ENCODE results near the gene ELAVL4. TPM values are rescaled to one million over a fixed set of nuclear protein-coding genes. Genes with fewer than 3 reads are reported as not detected.

Gene ELAVL4
- total RNA-seq, 4 donors from 2014 or later = 0.18 TPM; not detected in 3

DNA sequence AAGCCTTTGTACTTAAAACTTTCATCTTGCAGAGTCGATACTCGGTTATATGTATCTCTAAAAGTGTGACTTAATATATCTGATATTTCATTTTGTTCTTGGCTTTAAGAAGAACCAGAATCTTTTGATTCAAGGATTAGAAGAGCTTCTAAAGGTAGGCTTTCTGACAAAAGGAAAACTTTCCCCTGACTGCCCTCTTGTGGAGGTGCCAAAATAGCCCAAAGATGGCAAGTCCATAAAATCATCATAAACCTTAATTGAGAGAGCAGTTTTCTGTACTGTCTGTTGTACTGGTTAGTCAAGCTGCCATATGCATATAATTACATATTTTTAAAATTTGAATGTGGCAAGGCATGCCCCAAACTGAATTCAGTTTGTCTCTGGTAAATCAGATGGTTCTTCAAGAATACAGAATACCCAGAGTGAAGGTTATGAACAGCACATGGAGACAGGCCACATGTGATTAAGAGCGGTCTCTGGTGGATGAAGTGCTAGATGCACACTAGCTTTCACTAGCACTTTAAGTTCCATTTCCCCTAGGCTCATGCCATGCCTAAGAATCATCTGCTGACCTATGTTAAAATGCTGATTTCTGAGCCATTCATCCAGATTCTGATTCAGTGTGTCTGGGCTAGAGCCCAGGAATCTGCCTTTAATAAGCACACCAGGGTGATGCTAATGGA lies 27.7 kb upstream of the ELAVL4 start:
- TF ChIP-seq EP300 (IDR thresholded peaks at IDR 0.05) = no peak
- no peak for TF ChIP-seq POLR2AphosphoS5 (IDR thresholded peaks at IDR 0.05)
- TF ChIP-seq POLR2A (IDR thresholded peaks at IDR 0.05) = no peak
- TF ChIP-seq, protein P1, sequence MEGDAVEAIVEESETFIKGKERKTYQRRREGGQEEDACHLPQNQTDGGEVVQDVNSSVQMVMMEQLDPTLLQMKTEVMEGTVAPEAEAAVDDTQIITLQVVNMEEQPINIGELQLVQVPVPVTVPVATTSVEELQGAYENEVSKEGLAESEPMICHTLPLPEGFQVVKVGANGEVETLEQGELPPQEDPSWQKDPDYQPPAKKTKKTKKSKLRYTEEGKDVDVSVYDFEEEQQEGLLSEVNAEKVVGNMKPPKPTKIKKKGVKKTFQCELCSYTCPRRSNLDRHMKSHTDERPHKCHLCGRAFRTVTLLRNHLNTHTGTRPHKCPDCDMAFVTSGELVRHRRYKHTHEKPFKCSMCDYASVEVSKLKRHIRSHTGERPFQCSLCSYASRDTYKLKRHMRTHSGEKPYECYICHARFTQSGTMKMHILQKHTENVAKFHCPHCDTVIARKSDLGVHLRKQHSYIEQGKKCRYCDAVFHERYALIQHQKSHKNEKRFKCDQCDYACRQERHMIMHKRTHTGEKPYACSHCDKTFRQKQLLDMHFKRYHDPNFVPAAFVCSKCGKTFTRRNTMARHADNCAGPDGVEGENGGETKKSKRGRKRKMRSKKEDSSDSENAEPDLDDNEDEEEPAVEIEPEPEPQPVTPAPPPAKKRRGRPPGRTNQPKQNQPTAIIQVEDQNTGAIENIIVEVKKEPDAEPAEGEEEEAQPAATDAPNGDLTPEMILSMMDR (IDR thresholded peaks at IDR 0.05) = no peak
- no peak overlapping the region for H3K27ac ChIP-seq
- no peak for DNase-seq (ENCODE audit: low spot score in 2 of 2)
- no peaks in the 10 kb centered on the region for H3K4me1 ChIP-seq
- H3K36me3 ChIP-seq = no peaks in the 10 kb centered on the region
- 73% methylated on average over 3 of the region's 3 CpGs for WGBS
- H3K9me3 ChIP-seq = no peaks in the 10 kb centered on the region
- peaks cover 3% of the 10 kb centered on the region for H3K27me3 ChIP-seq
- no peak overlapping the region for H3K4me3 ChIP-seq

DNA sequence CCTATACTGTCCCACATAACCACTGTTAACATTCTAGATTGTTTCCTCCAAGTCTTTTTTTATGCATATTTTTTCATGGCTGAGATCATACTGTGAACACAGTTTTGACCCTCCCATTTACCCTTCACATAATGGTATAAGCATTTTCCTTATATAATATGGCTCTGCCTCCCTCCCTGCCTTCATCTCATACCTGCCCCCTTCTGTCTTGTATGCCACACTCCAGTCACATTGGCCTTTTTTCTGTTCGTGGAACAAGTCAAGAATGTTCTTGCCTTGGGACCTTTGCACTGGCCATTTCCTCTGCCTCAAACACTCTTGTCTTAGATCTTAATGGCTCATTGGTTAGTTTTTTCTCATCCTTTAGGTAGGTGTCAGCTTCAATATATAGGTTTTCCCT lies 24.3 kb upstream of the ELAVL4 start:
- Histone ChIP-seq H3K27ac (no peak overlapping the region), H3K4me1 (no peaks in the 10 kb centered on the region), H3K36me3 (no peaks in the 10 kb centered on the region), H3K9me3 (no peaks in the 10 kb centered on the region), H3K27me3 (peaks cover 3% of the 10 kb centered on the region), H3K4me3 (no peak overlapping the region)
- WGBS = 37% methylated on average over 1 of the region's 1 CpG
- no peak for DNase-seq (ENCODE audit: low spot score in 2 of 2)
- TF ChIP-seq POLR2AphosphoS5 (IDR thresholded peaks at IDR 0.05) (no peak), POLR2A (IDR thresholded peaks at IDR 0.05) (no peak), EP300 (IDR thresholded peaks at IDR 0.05) (no peak)
- TF ChIP-seq, protein P1 (IDR thresholded peaks at IDR 0.05) = no peak

DNA sequence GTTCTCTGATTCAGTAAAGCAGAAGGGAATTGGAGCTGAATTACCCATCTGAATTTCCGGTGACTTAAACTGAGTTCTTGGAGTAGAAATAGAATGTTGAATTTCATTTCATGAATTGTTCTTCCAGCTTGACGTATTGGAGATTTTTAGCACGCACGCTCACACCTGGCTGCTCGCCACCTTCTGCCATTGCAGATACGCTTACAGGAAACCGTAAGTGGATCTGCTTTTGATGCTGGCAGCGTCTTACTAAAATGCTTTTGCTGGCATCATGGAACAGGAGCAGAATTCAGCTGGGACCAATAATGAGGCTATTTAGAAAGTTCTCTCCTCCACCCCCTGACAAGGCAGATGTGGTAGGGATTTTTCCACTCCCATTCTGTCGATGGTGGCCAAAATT lies 17.7 kb upstream of the ELAVL4 start:
- Histone ChIP-seq H3K36me3 (no peaks in the 10 kb centered on the region), H3K27ac (no peak overlapping the region), H3K4me3 (no peak overlapping the region), H3K9me3 (no peaks in the 10 kb centered on the region), H3K27me3 (peaks cover 3% of the 10 kb centered on the region), H3K4me1 (no peaks in the 10 kb centered on the region)
- DNase-seq (ENCODE audit: low spot score in 2 of 2) = no peak
- TF ChIP-seq, protein P1 (IDR thresholded peaks at IDR 0.05) = no peak
- TF ChIP-seq POLR2A (IDR thresholded peaks at IDR 0.05) (no peak), POLR2AphosphoS5 (IDR thresholded peaks at IDR 0.05) (no peak), EP300 (IDR thresholded peaks at IDR 0.05) (no peak)
- WGBS = 71% methylated on average over 9 of the region's 9 CpGs

DNA sequence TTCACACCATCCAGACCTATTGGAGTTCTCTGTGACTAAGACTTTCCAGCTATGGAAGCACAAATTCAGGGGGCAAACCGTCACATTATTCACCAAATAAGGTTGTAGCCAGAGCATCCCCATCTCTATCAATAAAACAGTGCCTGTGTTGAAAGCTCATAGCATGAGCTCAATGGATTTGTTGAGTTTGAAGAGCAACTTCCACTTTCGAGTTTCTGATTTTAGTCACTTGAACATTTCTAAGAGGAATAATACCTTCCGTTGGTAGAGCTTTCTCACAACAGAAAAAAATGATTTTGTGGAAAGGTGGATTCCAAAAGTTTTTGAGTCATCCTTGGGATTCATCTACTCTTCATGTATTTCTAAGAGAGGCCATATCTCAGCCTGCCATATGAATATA lies 13.0 kb upstream of the ELAVL4 start:
- no peaks in the 10 kb centered on the region for H3K36me3 ChIP-seq
- WGBS = 93% methylated on average over 3 of the region's 3 CpGs
- no peaks in the 10 kb centered on the region for H3K4me1 ChIP-seq
- H3K9me3 ChIP-seq = no peaks in the 10 kb centered on the region
- H3K27ac ChIP-seq = no peak overlapping the region
- H3K27me3 ChIP-seq = peaks cover 3% of the 10 kb centered on the region
- H3K4me3 ChIP-seq = no peak overlapping the region
- DNase-seq (ENCODE audit: low spot score in 2 of 2) = no peak
- TF ChIP-seq EP300 (IDR thresholded peaks at IDR 0.05) (no peak), POLR2AphosphoS5 (IDR thresholded peaks at IDR 0.05) (no peak), POLR2A (IDR thresholded peaks at IDR 0.05) (no peak)
- TF ChIP-seq, protein P1 (IDR thresholded peaks at IDR 0.05) = no peak

DNA sequence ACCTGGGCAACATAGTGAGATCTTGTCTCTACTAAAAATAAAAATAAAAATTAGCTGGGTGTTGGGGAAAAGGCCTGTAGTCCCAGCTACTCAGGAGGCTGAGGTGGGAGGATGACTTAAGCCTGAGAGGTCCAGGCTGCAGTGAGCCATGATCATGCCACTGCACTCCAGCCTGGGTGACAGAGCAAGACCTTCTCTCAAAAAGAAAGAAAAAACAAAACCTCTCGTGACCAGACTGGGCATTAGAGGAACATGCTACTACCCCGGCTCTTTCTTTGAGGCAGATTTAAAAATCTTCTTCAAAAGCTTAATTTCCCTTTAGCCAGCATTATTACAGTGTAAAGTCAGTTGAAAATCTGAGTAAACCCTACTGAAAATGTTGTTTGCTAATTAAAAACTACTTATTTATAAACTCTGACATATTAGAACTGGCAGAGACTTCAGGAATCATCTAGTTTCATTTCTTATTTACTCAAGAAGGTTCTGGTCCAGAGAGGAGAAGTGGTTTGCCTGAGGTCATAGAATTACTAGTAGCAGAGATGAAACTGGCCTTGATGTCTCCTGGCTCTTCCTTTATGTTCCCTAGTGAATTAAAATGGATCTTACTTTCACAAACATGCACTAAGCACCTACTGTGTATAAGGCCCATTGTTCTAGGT lies 11.6 kb upstream of the ELAVL4 start:
- Histone ChIP-seq H3K9me3 (no peaks in the 10 kb centered on the region), H3K4me1 (no peaks in the 10 kb centered on the region), H3K36me3 (no peaks in the 10 kb centered on the region), H3K27ac (no peak overlapping the region), H3K4me3 (no peak overlapping the region), H3K27me3 (peaks cover 3% of the 10 kb centered on the region)
- TF ChIP-seq, protein P1 (IDR thresholded peaks at IDR 0.05) = no peak
- no peak for TF ChIP-seq EP300 (IDR thresholded peaks at IDR 0.05)
- no peak for TF ChIP-seq POLR2A (IDR thresholded peaks at IDR 0.05)
- no peak for TF ChIP-seq POLR2AphosphoS5 (IDR thresholded peaks at IDR 0.05)
- DNase-seq (ENCODE audit: low spot score in 2 of 2) = no peak
- WGBS = 88% methylated on average over 2 of the region's 2 CpGs
